H1 (cell line): ENCODE measurements around the gene SMARCE1. TPM values are rescaled to one million over a fixed set of nuclear protein-coding genes. Genes with fewer than 3 reads are reported as not detected.

Source experiments
- CTCF ChIA-PET: fragments of 300-600 bp; sonication (Branson Sonifier 250); formaldehyde crosslinking; loops from one replicate; lab custom pipeline; 2021; ENCODE audit not compliant: partially characterized antibody; lab: Charles Lee
- POLR2A ChIA-PET: fragments of 300-600 bp; sonication (Branson Sonifier 250); formaldehyde crosslinking; loops from one replicate; lab custom pipeline; 2021; ENCODE audit warnings: inconsistent platforms; ENCODE audit not compliant: partially characterized antibody; lab: Charles Lee
- DNase-seq, 2 experiments: peaks; one replicate each; pipeline versions ENCODE4 v3.0.0 to v3.0.0-alpha.2; 2010 to 2022; ENCODE audit warnings: low spot score in 2 of 2, low read depth in 1 of 2, mixed read lengths in 1 of 2
- FAIRE-seq: peaks from 2 replicates; lab custom pipeline; 2011; peaks lifted over from hg19 to GRCh38; lab: Jason Lieb, UNC
- H2AFZ ChIP-seq: 2 replicates; pipeline ENCODE4 v1.8.1; 2012; ENCODE audit warnings: low read length, inconsistent platforms
- H2AK5ac ChIP-seq: 2 replicates; pipeline ENCODE4 v1.6.1; 2013; ENCODE audit warnings: low read depth, low read length
- H2BK120ac ChIP-seq: replicated peaks from 2 replicates; pipeline ENCODE3; 2013; ENCODE audit warnings: low read depth, low read length, inconsistent platforms
- H2BK12ac ChIP-seq: 2 replicates; pipeline ENCODE4 v1.6.1; 2013; ENCODE audit warnings: low read depth, low read length
- H2BK15ac ChIP-seq: 2 replicates; pipeline ENCODE4 v1.6.1; 2013; ENCODE audit warnings: low read length
- H2BK20ac ChIP-seq: 2 replicates; pipeline ENCODE4 v1.6.1; 2013; ENCODE audit warnings: low read length
- H2BK5ac ChIP-seq: 2 replicates; pipeline ENCODE4 v1.6.1; 2013; ENCODE audit warnings: low read depth, low read length
- H3K14ac ChIP-seq: 2 replicates; pipeline ENCODE4 v1.6.1; 2013; ENCODE audit warnings: inconsistent platforms; ENCODE audit not compliant: insufficient read length
- H3K18ac ChIP-seq: 2 replicates; pipeline ENCODE4 v1.6.1; 2013; ENCODE audit warnings: low read length; ENCODE audit errors: extremely low read depth
- H3K23ac ChIP-seq: 2 replicates; pipeline ENCODE4 v1.6.1; 2013; ENCODE audit warnings: inconsistent platforms; ENCODE audit not compliant: insufficient read length
- H3K23me2 ChIP-seq: 2 replicates; pipeline ENCODE4 v1.6.1; 2013; ENCODE audit warnings: low read depth, low read length
- H3K27ac ChIP-seq: 2 replicates; pipeline ENCODE4 v1.6.1; 2011; ENCODE audit warnings: low read depth, low read length, inconsistent platforms
- H3K27me3 ChIP-seq, 4 experiments: replicated peaks in 1 of 4; 1 replicate in 1 of 4; 2 replicates in 3 of 4; pipeline versions ENCODE4 v1.6.1 to v1.8.1; 2011 to 2013; ENCODE audit warnings: low read length in 3 of 4, mild to moderate bottlenecking in 3 of 4, inconsistent platforms in 2 of 4, mixed read lengths in 2 of 4, moderate library complexity in 1 of 4; ENCODE audit not compliant: control insufficient read depth in 3 of 4, insufficient read depth in 3 of 4; ENCODE audit errors: extremely low read depth in 1 of 4
- H3K36me3 ChIP-seq, 4 experiments: 2 replicates each; pipeline versions ENCODE4 v1.6.1 to v1.8.1; 2011 to 2013; ENCODE audit warnings: mild to moderate bottlenecking in 4 of 4, low read length in 3 of 4, moderate library complexity in 2 of 4, control low read depth in 1 of 4, inconsistent platforms in 1 of 4; ENCODE audit not compliant: insufficient read depth in 4 of 4, control insufficient read depth in 2 of 4
- H3K4ac ChIP-seq: replicated peaks from 2 replicates; pipeline ENCODE3; 2013; ENCODE audit warnings: low read length, low read depth, mixed read lengths, inconsistent platforms; ENCODE audit not compliant: insufficient read length
- H3K4me1 ChIP-seq, 4 experiments: replicated peaks in 1 of 4; 1 replicate in 1 of 4; 2 replicates in 3 of 4; pipeline versions ENCODE4 v1.6.1 to v1.8.1; 2011 to 2013; ENCODE audit warnings: low read length in 3 of 4, inconsistent platforms in 2 of 4, mixed read lengths in 1 of 4; ENCODE audit not compliant: insufficient read depth in 4 of 4, control insufficient read depth in 3 of 4
- H3K4me2 ChIP-seq, 2 experiments: 2 replicates each; pipeline versions ENCODE4 v1.6.1 to v1.8.1; 2011 to 2013; ENCODE audit warnings: low read depth in 2 of 2, low read length in 2 of 2, control low read depth in 1 of 2, inconsistent platforms in 1 of 2, mild to moderate bottlenecking in 1 of 2; ENCODE audit not compliant: insufficient read depth in 1 of 2
- H3K4me3 ChIP-seq, 4 experiments: fragments of 200-600, 300-600 bp in 1 of 4; sonication (generic), shearing (Covaris generic), sonication (Bioruptor Twin) in 1 of 4; 2 replicates each; pipeline versions ENCODE4 v1.5.1 to v1.8.1; 2011 to 2016; ENCODE audit warnings: low read length in 4 of 4, low read depth in 3 of 4, control low read depth in 2 of 4, inconsistent platforms in 2 of 4, mild to moderate bottlenecking in 2 of 4, mixed read lengths in 1 of 4, moderate library complexity in 1 of 4; ENCODE audit not compliant: insufficient read depth in 2 of 4; ENCODE audit errors: extremely low read depth in 1 of 4
- H3K56ac ChIP-seq: replicated peaks from 2 replicates; pipeline ENCODE3; 2013; ENCODE audit warnings: low read depth, mild to moderate bottlenecking, mixed read lengths, low read length, inconsistent platforms; ENCODE audit not compliant: insufficient read length
- H3K79me1 ChIP-seq: 2 replicates; pipeline ENCODE4 v1.6.1; 2013; ENCODE audit warnings: low read depth, low read length, control low read depth
- H3K79me2 ChIP-seq, 2 experiments: 2 replicates each; pipeline versions ENCODE4 v1.6.1 to v1.8.1; 2012 to 2013; ENCODE audit warnings: low read length in 2 of 2, mild to moderate bottlenecking in 2 of 2, inconsistent platforms in 1 of 2; ENCODE audit not compliant: insufficient read depth in 2 of 2, control insufficient read depth in 1 of 2
- H3K9ac ChIP-seq, 4 experiments: replicated peaks in 1 of 4; 1 replicate in 1 of 4; 2 replicates in 3 of 4; pipeline versions ENCODE4 v1.6.1 to v1.8.1; 2011 to 2013; ENCODE audit warnings: low read depth in 3 of 4, low read length in 3 of 4, control low read depth in 2 of 4, mild to moderate bottlenecking in 2 of 4, moderate library complexity in 2 of 4, inconsistent platforms in 1 of 4; ENCODE audit errors: extremely low read depth in 1 of 4
- H3K9me3 ChIP-seq, 2 experiments: 2 replicates each; pipeline versions ENCODE4 v1.6.1 to v1.8.1; 2012 to 2013; ENCODE audit warnings: mild to moderate bottlenecking in 2 of 2, moderate library complexity in 2 of 2, control low read depth in 1 of 2, inconsistent platforms in 1 of 2, low read depth in 1 of 2, low read length in 1 of 2, mixed read lengths in 1 of 2; ENCODE audit not compliant: insufficient read depth in 2 of 2
- H4K20me1 ChIP-seq, 2 experiments: replicated peaks in 1 of 2; 2 replicates each; pipeline versions ENCODE3 to v1.8.1; 2011 to 2013; ENCODE audit warnings: inconsistent platforms in 2 of 2, low read length in 2 of 2, mild to moderate bottlenecking in 1 of 2; ENCODE audit not compliant: insufficient read depth in 2 of 2, control insufficient read depth in 1 of 2
- H4K5ac ChIP-seq: 2 replicates; pipeline ENCODE4 v1.6.1; 2013; ENCODE audit warnings: low read length, low read depth, mixed read lengths, inconsistent platforms; ENCODE audit not compliant: insufficient read length
- H4K8ac ChIP-seq: 2 replicates; pipeline ENCODE4 v1.8.0; 2013; ENCODE audit warnings: mild to moderate bottlenecking, moderate library complexity, low read length, inconsistent platforms; ENCODE audit not compliant: insufficient read depth; ENCODE audit errors: extremely low read depth
- H4K91ac ChIP-seq: replicated peaks from 2 replicates; pipeline ENCODE3; 2013; ENCODE audit warnings: low read length, mixed read lengths, inconsistent platforms; ENCODE audit not compliant: insufficient read length
- CREB1 ChIP-seq: IDR thresholded peaks from 2 replicates; pipeline ENCODE4 v1.6.1; 2012; ENCODE audit warnings: inconsistent platforms
- GABPA ChIP-seq: IDR thresholded peaks from 2 replicates; pipeline ENCODE4 v1.6.1; 2011; ENCODE audit warnings: mild to moderate bottlenecking, low read length, moderate library complexity, borderline replicate concordance; ENCODE audit not compliant: insufficient read depth
- NRF1 ChIP-seq: IDR thresholded peaks from 2 replicates; pipeline ENCODE4 v1.6.1; 2011; ENCODE audit warnings: mild to moderate bottlenecking, low read depth, low read length, improper control_type of control experiment
- RAD21 ChIP-seq, 2 experiments: IDR thresholded peaks in 1 of 2; conservative IDR thresholded peaks in 1 of 2; 2 replicates each; pipeline ENCODE4 v1.6.1; 2011; ENCODE audit warnings: low read depth in 2 of 2, low read length in 2 of 2, improper control_type of control experiment in 1 of 2, inconsistent platforms in 1 of 2, mild to moderate bottlenecking in 1 of 2, moderate library complexity in 1 of 2
- RNF2 ChIP-seq: fragments of 200-900, 300-1000 bp; sonication (generic); IDR thresholded peaks from 2 replicates; pipeline ENCODE4 v1.7.1; 2016; ENCODE audit warnings: borderline replicate concordance, low read depth, mild to moderate bottlenecking, antibody characterized with exemption, low read length; ENCODE audit not compliant: poor library complexity, severe bottlenecking; ENCODE audit errors: missing control alignments
- SIX5 ChIP-seq: IDR thresholded peaks from 2 replicates; pipeline ENCODE4 v1.6.1; 2011; ENCODE audit warnings: mild to moderate bottlenecking, low read depth, low read length
- SP1 ChIP-seq: IDR thresholded peaks from 2 replicates; pipeline ENCODE4 v1.6.1; 2011; ENCODE audit warnings: low read depth, low read length
- SUZ12 ChIP-seq: fragments of 200-600 bp; sonication (generic); IDR thresholded peaks from 2 replicates; pipeline ENCODE4 v1.6.1; 2012; ENCODE audit warnings: mild to moderate bottlenecking, inconsistent platforms, low read length, moderate library complexity, mixed read lengths
- TCF12 ChIP-seq: IDR thresholded peaks from 2 replicates; pipeline ENCODE4 v1.6.1; 2011; ENCODE audit warnings: low read depth, mild to moderate bottlenecking, low read length
- TEAD4 ChIP-seq: IDR thresholded peaks from 2 replicates; pipeline ENCODE4 v1.6.1; 2012; ENCODE audit warnings: low read depth, low read length, inconsistent platforms, mixed read lengths
- YY1 ChIP-seq: IDR thresholded peaks from 2 replicates; pipeline ENCODE4 v1.6.1; 2011; ENCODE audit warnings: low read depth, mild to moderate bottlenecking, low read length
- ZNF274 ChIP-seq: IDR thresholded peaks from 2 replicates; pipeline ENCODE4 v1.7.0; 2012; ENCODE audit warnings: low read length, borderline replicate concordance; ENCODE audit errors: extremely low read depth
- WGBS, 2 experiments: shearing (Covaris generic) in 1 of 2; methylation state at CpG; one replicate each; pipeline versions ENCODE4 v1.1.6 to v1.1.7; 2013 to 2015; ENCODE audit warnings: low lambda C conversion rate in 2 of 2, mixed read lengths in 2 of 2, inconsistent platforms in 1 of 2, low coverage in 1 of 2, missing lambda C conversion rate in 1 of 2; ENCODE audit not compliant: insufficient replicate concordance in 2 of 2, insufficient coverage in 1 of 2, insufficient read length in 1 of 2; ENCODE audit errors: extremely low coverage in 1 of 2, missing lambda C conversion rate in 1 of 2; 5-methylcytosine and 5-hydroxymethylcytosine counted together
- polyA plus RNA-seq, 7 experiments: library from polyadenylated mRNA; depleted of rRNA in 3 of 7; stranded (reverse) in 5 of 7; unstranded in 2 of 7; fragments of >200 nt in 5 of 7; fragments of 200-250 nt in 2 of 7; gene quantifications; 1 replicate in 5 of 7; 2 replicates in 1 of 7; 4 replicates in 1 of 7; pipeline versions ENCODE4 v1.2.1 to v1.2.3, GENCODE V29; 2011 to 2013; ENCODE audit warnings: missing spikeins in 2 of 7, mixed read lengths in 2 of 7
- total RNA-seq: library from RNA; stranded (reverse); fragmentation: NEBNext Ultra II Directional; extraction: Animal tissue kit (Norgen Biotek cat#: 25700); gene quantifications from 2 replicates; pipeline ENCODE4 v1.2.1, GENCODE V29; 2021
- TF ChIP-seq, protein P1 (sequence below): IDR thresholded peaks from 2 replicates; pipeline ENCODE4 v1.6.1; 2012; ENCODE audit warnings: inconsistent platforms

Gene SMARCE1
- total and polyA plus RNA-seq, 2 of the 8 experiments (the other 6 are each of a cell fraction or from before 2014, with no cell fraction given) = 30.7 to 131 TPM

DNA sequence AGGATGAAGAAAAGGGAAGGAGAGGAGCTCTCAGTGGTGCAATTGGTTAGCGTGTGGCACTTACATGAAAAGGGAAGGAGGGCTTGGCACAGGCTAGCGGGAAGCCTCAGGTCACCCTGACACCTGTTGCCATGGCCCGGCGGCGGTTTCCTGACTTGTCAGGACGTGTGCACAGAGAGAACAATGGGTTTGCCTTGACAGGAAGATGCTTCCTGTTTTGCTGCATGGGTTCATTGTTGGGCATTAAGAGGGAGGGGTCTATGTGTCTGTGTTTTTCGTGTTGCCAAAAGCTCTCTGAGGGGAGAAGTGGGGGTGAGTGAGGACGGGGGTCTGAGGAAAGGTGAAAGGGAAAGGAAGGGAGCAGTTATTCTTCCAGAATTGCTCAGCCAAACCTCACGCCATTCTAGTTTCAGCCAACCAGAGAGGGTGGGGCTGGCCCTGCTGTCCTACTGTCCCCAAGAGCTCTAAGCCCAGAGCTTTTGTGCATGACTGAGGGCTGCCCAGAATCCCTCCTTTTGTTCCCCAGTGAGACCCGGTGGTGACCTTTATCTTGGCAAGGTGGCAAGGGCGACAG is 65.2 kb downstream of the SMARCE1 start:
- peak overlapping the region; percentile 38; the same call in 1 of the 2 replicates for H2BK5ac ChIP-seq
- H3K4me3 ChIP-seq = no peak overlapping the region
- no peak overlapping the region for H4K8ac ChIP-seq
- ChIA-PET POLR2A (no interaction called here), CTCF (interaction anchor here (0.6 to 1.1 kb wide), 4 partner anchors 12 to 106 kb away, joined by 3 read pairs; no protein-coding TSS in a partner anchor)
- no peak for DNase-seq
- no peaks in the 10 kb centered on the region for H3K36me3 ChIP-seq
- H3K18ac ChIP-seq = no peak overlapping the region
- peak overlapping the region; percentile 27; the same call in 1 of the 2 replicates for H2BK20ac ChIP-seq
- no peaks in the 10 kb centered on the region for H4K20me1 ChIP-seq
- 0 out of 2 replicates have a peak overlapping the region, but pooled peaks have one; percentile 77 for H2AFZ ChIP-seq
- no peaks in the 10 kb centered on the region for H3K27me3 ChIP-seq
- no peaks in the 10 kb centered on the region for H3K79me1 ChIP-seq
- H3K14ac ChIP-seq = no peak overlapping the region
- H4K5ac ChIP-seq = no peak overlapping the region
- no peak overlapping the region for H2AK5ac ChIP-seq
- H3K56ac ChIP-seq = no peak overlapping the region
- WGBS, 2 experiments = 86% methylated on average over 11 of the region's 11 CpGs; no CpG with 5 or more reads in 1 of the 2 experiments
- H2BK120ac ChIP-seq = no peak overlapping the region
- no peak overlapping the region for H4K91ac ChIP-seq
- no peak overlapping the region for H3K27ac ChIP-seq
- no peak overlapping the region for H3K9ac ChIP-seq
- H3K4me2 ChIP-seq = no peak overlapping the region
- H3K23me2 ChIP-seq = no peaks in the 10 kb centered on the region
- no peak overlapping the region for H3K23ac ChIP-seq
- no peaks in the 10 kb centered on the region for H3K4me1 ChIP-seq
- no peak overlapping the region for H3K4ac ChIP-seq
- no peak for FAIRE-seq
- no peak overlapping the region for H2BK12ac ChIP-seq
- H3K79me2 ChIP-seq = no peaks in the 10 kb centered on the region
- H3K9me3 ChIP-seq = no peaks in the 10 kb centered on the region
- no peak overlapping the region for H2BK15ac ChIP-seq
- TF ChIP-seq TEAD4 = no peak
- TF ChIP-seq NRF1 = no peak
- no peak for TF ChIP-seq TCF12
- no peak for TF ChIP-seq ZNF274
- no peak for TF ChIP-seq SIX5
- no peak for TF ChIP-seq YY1
- no peak for TF ChIP-seq RNF2
- TF ChIP-seq CREB1 = no peak
- TF ChIP-seq SP1 = no peak
- TF ChIP-seq, protein P1, sequence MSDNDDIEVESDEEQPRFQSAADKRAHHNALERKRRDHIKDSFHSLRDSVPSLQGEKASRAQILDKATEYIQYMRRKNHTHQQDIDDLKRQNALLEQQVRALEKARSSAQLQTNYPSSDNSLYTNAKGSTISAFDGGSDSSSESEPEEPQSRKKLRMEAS = no peak
- TF ChIP-seq SUZ12 = no peak
- TF ChIP-seq GABPA = no peak
- TF ChIP-seq RAD21 (IDR thresholded peaks at IDR 0.05 in 1 of 2, conservative IDR thresholded peaks at IDR 0.05 in 1 of 2; ENCODE audit: low read depth in 2 of 2, low read length in 2 of 2) = no peak
